ENCODE results near the gene SLC2A5.
"Not testable (repeated sequence)": the region's sequence is repeated elsewhere in the genome, so short reads cannot be mapped to it uniquely, and the experiment has no call there.

SLC2A5 gene

DNA sequence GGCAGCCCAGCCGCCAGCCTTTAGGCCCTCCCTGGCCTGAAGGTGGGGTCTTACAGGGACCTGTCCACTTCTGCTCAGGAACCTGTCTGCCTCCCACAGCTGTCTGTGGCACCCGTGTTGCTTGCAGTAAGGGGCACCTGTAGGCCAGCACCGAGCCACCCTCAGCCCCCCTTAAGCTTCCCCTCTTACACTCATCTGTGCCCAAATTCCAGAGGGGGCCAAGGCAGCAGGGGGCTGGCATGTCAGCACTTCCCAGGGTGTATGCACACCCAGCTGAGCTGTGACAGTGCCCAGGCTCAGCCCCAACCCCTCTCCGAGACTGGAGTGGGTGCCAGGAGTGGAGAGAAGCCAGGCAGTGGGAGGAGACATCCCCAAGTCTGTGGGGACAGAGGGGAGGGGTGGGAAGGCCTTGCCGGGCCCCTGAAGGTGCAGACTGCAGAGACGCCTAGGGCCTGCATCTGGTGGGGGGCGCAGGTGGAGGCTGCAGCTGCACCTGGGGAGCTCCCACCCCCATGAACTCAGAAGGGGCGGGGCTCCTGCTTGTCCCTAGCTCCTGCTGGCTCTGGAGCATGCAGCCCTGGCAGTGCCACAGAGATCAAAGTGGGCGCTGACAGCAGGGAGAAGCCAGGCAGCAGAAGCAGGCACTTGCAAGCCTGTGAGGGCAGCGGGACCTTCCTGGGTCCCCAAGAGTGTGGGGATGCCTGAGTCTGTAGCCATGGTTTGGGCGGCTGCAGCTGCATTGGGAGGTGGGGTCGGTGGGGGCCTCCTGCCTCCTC, 37.8 kb downstream of the SLC2A5 start:
- no peak for DNase-seq

DNA sequence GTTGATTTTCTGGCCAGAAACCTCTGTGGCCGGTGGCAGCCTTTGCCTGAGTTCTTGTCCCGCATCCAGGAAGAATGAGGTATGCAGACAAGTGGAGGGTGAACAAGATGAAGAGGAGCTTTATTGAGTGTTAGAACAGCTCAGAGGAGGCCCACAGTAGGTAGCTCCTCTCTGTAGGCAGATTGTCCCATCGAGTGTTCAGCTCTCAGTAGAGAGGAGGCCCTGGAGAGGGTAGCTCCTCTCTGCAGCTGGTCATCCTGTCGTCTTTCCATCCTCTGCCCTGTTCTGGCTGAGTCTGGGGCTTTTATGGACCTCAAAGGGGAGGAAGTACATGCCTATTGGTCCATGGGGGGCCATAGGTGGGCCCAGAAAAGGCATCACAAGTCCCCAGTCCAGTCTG, 38.4 kb downstream of the SLC2A5 start:
- DNase-seq = not testable (repeated sequence)

DNA sequence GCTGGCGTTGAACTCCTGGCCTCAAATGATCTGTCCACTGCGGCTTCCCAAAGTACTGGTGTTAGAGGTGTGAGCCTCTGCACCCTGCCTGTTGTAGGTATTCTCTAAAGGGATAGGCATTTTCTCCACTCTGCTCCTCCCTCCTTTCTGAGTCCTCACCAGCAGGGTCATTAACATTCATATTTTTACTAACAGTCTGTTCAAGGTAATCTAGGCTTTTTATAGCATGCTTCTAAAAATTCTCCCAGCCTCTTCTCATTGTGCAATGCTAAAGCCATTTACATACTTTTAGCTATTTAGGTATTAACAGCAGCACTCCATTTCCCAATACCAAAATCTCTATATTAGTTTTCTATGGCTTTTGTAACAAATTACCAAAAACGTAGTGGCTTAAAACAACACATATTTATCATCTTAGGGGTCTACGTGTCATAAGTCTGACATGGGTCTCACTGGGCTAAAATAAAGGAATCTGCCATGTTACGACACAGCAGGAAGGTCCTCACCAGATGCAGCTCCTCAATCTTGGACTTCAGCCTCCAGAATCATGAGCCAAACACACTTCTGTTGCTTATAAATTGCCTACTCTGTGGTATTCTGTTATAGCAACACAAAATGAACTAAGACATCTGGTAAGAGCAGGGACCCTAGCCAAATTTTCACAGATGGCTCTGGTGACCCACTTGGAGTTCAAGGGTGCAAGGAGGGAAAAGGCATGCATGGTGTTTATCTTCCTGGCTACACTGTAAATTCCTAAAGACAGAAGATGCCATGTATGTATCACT, 40.3 kb downstream of the SLC2A5 start:
- DNase-seq = no peak

DNA sequence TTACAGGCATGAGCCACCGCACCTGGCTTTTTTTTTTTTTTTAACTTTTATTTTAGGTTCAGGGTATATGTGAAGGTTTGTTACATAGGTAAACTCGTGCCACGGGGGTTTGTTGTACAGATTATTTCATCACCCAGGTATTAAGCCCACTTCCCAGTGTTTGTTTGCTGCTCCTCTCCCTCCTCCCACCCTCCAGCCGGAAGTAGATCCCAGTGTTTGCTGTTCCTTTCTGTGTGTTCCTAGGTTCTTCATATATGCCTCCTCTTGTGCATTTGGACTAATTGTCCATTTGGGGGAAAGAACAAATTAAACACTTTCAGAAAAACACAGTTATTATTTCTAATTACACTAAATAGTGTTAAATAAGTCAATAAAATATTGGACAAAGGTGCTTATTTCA, 42.1 kb downstream of the SLC2A5 start:
- DNase-seq = no peak

- DNase-seq = no peak
Observed at GRCh38 chr1:9025449-9025848, 44.0 kb downstream of the SLC2A5 start.

DNA sequence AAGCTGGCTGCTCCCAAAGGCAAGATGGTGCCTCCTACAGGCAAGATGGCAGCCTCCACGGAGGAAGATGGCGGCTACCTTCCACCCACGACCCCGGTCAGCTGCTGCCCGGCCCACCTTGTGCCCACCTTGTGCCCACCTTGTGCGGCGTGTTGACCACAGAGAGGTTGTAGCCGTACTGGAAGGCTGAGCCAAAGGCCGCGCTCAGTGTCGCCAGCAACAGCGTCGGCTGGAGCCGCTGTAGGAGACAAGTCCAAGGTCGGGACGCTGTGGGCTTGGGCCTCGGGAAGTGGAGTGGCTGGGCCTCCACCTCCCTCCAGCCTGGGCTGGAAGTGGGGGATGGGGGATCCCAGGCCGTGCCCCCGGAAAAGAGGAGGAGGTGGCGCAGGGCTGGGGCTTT, 44.6 kb downstream of the SLC2A5 start:
- no peak for DNase-seq

- DNase-seq = no peak
Observed at GRCh38 chr1:9022773-9023172, 46.7 kb downstream of the SLC2A5 start.

DNA sequence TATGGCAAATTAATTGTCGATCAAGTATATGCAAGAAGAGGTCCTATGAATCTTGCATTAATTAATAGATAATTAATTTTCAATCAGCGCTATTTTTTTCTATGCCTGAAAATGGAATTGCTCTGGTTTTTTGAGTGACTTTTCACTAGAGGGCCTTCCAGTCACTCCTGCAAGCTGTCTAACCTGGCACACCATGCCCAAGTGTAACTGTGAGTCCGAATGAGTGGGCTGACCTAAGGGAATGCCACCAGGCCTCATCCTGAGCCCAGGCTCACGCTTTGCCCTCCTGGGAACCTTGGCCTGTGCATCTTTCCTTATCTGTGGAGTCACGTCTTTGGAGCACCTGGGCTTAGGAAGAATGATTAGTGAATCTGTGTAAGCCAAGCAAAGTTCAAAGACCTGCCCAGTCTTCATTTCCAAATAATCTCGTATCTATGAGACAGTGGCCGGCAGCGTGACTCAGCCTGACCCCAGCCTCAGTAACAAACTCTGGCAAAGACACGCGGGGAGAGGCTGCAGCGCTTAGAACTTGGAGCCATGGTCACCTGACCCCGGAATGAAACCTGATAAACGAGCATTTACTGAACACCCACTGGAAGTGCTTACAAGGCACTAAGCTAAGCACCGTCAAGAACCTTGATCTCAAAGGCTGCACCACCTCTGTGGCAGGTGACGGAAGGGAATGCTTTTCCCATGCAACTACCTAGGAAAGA, 47.3 kb downstream of the SLC2A5 start:
- not testable (repeated sequence) for DNase-seq

DNA sequence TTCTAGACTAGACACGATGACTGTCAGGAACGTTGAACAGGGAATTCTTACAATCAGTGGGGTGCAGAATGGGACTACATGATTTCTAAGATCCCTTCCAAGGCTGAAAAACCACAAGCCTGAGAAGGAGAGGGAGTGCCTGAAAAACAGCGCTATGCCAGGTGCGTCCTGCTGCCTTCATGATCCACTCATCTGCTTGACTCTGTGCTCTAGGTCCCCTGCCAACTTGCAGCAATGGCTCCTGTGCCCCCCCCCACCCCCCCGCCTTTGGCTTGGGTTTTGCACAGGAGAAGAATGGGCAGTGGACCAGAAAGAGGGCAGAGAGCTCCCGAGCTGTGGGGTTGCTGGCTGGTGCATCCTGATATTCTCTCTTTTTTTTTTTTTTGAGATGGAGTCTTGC, 49.1 kb downstream of the SLC2A5 start:
- DNase-seq = no peak

- DNase-seq = no peak
Observed at GRCh38 chr1:9019896-9020295, 49.5 kb downstream of the SLC2A5 start.

GRCh38 chr1:9018333-9018732, 51.1 kb downstream of the SLC2A5 start:
- peak; percentile 42 for DNase-seq

DNA sequence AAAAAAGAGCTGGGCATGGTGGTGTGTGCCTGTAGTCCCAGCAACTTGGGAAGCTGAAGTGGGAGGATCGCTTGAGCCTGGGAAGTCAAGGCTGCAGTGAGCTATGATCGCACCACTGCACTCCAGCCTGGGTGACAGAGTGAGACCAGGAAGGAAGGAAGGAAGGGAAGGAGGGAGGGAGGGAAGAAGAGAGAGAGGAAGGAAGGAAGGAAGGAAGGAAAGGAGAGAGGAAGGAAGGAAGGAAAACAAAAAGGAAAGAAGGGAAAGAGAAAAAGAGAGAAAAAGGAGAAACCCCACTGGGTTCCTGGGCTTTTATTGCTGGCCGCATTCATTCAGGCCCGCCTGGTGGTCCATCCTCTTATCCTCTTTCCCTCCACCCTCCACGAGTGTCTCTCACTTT, 53.0 kb downstream of the SLC2A5 start:
- DNase-seq = no peak

- DNase-seq = peak; percentile 77
Observed at GRCh38 chr1:9014475-9015375, 54.7 kb downstream of the SLC2A5 start.

DNA sequence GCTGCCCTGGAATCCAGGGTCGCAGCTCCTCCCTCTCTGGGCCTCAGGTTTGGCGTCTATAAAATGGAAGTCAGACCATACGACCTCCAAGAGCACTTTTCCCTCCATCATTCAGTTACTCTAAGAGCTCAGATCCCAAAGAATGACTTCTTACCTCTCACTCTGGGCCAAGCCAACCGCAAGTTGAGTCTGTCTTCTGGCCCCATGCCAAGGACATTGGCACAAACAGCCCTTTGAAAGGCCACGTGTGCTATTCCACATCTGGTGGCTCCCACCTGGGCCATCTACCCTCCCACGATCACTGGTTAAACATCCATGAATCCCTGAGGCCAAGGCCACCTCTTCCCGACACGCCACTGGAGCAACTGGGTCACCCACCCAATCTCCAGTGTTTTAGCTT, 55.6 kb downstream of the SLC2A5 start:
- no peak for DNase-seq

GRCh38 chr1:9010781-9011323, 58.6 kb downstream of the SLC2A5 start:
- no peak for DNase-seq

DNA sequence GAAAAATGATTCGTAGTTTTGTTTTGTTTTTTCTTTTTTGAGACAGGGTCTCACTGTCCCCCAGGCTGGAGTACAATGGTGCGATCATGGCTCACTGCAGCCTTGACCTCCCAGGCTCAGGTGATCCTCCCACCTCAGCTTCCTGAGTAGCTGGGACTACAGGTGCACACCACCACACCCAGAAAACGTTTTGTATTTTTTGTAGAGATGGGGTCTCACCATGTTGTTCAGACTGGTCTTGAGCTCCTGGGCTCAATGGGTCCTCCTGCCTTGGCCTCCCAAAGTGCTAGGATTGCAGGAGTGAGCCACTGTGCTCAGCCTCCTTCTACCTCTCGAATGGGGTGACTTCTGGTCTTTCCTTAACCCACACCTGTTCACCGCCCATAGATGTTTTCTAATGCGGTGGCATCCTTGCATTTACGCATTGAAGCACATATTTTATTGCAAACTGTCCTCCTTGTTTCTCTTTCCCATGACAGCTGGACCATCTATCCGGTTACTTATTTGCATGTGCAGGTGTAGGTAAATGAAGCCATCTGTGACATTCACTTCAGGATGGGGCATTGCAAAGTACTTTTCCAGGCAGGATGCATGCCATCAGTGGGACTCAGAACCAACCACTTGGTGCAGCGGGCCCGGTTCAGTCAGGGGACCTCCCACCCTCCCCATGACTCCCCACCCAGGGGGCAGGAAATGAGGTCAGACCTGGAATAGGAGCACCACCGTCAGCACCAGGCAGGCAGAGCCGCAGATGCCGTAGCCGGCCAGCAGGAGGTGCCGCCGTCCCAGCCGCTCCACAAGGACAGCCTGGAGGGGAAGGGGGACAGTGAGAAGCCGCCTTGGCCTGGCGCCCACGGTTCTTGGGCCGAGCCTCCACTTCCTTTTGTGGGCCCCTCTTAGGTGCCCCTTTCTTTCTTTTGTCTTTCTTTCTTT, 59.7 kb downstream of the SLC2A5 start:
- peak; percentile 39 for DNase-seq

DNA sequence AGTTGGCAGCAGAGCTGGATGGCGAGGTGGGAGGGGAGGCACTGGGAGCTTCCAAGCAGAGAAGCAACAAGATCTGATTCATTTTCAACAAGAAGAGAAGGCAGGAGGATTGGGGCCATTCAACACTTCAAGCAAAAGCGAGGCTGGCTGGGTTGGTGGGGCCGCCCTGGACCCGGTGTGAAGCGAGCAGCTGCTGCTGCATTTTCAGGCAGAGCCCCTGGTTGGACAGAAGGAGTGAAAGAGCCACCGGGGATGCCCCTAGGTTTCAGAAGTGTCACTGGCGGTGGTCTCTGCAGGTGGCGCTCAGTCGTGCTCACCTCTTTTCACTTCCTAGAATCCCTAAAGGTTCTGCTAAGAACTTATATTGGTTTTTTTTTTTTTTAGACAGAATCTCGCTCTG, 61.2 kb downstream of the SLC2A5 start:
- DNase-seq = no peak

GRCh38 chr1:9006956-9007615, 62.3 kb downstream of the SLC2A5 start:
- DNase-seq = no peak

GRCh38 chr1:9005395-9005708, 64.1 kb downstream of the SLC2A5 start:
- DNase-seq = no peak

GRCh38 chr1:9004700-9005394, 64.6 kb downstream of the SLC2A5 start:
- peak; percentile 88 for DNase-seq

All from right hindlimb (tissue), 1 donor.